GM12875 (cell line): ENCODE results near the gene SLC26A5.

Experiments
- H3K4me3 ChIP-seq: one replicate; pipeline ENCODE4 v1.5.1; 2011; ENCODE audit warnings: low read depth, low read length, control low read depth
- CTCF ChIP-seq: IDR thresholded peaks from 2 replicates; pipeline ENCODE4 v1.5.1; 2011; ENCODE audit warnings: low read depth, mild to moderate bottlenecking, control low read depth, inconsistent platforms, low read length, moderate library complexity, borderline replicate concordance; ENCODE audit not compliant: insufficient read depth

SLC26A5 gene

GRCh38 chr7:103462358-103462757 is 16.4 kb upstream of the SLC26A5 start:
- no peak overlapping the region for H3K4me3 ChIP-seq
- TF ChIP-seq CTCF = no peak

DNA sequence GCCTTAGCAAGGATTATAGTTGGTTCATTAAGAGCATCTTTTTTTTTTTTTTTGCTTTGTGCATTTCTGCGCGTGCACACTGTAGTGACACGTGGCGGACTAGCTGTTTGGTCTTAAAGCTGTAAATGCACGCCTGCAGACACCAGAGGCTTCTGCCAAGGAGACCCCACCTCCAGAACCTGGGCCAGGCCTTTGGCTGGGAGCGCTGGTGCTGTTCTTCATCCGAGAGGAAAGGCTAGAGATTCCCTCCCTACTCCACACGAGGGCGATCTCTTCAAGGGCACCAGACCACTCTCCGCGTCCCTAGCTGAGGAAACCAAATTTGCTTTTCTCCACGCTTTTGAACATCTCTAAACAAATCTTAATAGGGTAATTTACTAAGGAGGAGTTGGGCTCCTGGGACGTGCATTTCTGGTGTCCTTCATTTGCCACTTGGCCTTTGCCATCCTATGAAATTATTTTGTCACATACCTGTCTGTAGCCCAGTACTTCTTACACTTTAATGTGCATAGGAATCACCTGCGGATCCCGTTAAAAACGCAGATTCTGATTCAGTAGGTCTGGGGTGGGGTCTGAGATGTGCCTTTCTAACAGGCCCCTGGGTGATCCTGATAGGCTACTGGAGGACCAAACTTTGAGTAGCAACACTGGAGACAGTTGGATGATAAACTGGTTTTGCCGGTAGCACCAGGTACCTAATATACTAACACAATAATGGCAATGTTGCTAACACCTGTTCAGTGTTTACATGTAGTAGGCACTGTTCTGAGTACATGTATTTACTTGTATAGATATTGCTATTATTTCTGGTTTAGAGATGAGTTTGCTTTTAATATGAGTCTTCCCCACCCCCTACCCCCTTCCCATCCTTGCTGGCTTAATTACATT is 1.3 kb upstream of the SLC26A5 start:
- TF ChIP-seq CTCF = peak; percentile 78
- no peak overlapping the region for H3K4me3 ChIP-seq

- peak overlapping the region; percentile 5 for H3K4me3 ChIP-seq
- TF ChIP-seq CTCF = no peak
These were observed 569 bp downstream of the SLC26A5 start for GRCh38 chr7:103445228-103446048.

GRCh38 chr7:103439661-103440060 is 6.3 kb downstream of the SLC26A5 start:
- TF ChIP-seq CTCF = no peak
- H3K4me3 ChIP-seq = no peak overlapping the region

- H3K4me3 ChIP-seq = no peak overlapping the region
- TF ChIP-seq CTCF = no peak
These were observed 8.4 kb downstream of the SLC26A5 start for GRCh38 chr7:103437623-103438022.

- no peak for TF ChIP-seq CTCF
- no peak overlapping the region for H3K4me3 ChIP-seq
These were observed 13.3 kb downstream of the SLC26A5 start for GRCh38 chr7:103432712-103433111.

- no peak for TF ChIP-seq CTCF
- no peak overlapping the region for H3K4me3 ChIP-seq
These were observed 20.8 kb downstream of the SLC26A5 start for GRCh38 chr7:103425177-103425576.
